NCI-H2196 (cell line): ENCODE data around the gene MLN.

ENCODE experiments used
- DNase-seq: peaks from one replicate; lab custom pipeline; 2025; ENCODE audit not compliant: unreplicated experiment; lab: John Stamatoyannopoulos, UW

MLN gene

DNA sequence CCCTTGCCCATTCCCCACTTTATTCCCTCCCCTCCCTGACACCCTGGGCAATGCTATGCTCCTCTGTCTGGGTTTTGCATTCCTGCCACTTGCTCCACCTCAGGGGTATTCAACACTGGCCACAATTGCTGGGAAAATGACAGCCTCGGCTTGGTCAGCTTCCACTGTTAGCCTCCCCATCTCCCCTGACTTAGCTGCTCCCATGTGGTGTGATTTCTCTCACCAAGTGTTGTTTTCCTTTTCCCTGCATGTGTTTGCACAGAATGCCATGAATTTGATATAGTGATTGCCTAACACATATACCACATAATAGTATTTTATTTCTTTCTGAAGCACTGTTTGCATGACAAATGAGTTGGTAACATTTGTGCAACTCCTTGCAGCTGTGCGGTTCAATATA lies 13.4 kb downstream of the MLN start:
- DNase-seq = no peak

DNA sequence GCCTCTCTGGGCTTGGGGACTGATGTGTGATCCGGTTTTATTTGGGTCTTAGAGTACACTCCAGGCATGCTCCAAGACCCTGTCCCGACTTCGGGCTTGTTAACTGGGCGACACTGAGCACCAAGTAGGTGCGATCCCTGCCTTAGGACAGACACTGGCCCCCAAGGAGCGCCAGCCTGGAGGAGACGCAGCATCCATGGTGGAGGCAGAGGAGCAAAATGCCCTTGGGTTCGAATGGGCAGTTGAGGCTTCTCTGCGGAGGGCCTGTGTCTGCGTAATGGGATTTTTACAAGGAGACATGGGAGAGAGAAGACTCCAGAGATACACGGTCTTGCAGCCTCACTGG lies 14.3 kb downstream of the MLN start:
- DNase-seq = no peak

DNA sequence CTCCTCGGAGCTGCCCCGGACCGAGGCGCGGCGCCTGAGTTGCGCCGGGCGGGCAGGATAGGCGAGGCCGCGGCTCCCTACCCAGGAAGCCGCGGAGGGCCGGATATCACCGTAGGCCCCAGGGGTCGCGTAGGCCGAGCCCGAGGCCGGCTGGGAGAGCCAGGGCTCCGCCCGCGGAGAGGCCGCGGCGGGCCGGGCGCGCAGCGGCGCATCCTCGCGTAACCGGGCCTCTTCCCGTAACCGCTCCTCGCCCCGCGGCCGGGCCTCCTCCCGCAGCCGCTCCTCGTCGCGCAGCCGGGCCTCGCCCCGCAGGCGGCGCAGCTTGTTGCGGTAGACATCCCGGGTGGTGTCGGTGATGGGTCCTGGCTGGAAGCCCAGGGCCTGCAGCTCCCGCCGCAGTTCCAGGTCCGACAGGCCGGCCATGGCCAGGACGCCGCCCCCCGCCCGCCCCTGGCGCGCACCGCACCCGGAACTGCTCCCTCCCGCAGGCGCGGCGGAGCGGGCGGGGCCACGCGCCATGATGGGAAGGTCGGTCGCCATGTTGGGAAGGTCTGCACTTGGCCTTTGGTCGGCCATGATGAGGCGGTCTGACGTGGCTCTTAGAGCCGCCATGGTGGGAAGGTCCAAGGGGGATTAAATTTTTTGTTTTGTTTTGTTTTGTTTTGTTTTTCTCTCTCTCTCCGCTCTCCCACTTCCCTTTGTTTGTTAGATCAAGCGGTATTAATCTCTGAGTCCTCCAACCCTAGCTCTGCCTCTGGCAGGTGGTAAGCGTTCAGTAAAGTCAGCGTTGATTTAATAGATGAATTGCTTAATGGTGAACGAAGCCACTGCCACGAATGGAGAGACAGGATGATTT lies 14.9 kb downstream of the MLN start, which contains the start of gene LEMD2:
LEMD2 (minus strand) TSS at position 437 of the 856 bp plus-strand sequence; CDS start at position 423, 14 bp downstream.
- DNase-seq = peak; percentile 93

DNA sequence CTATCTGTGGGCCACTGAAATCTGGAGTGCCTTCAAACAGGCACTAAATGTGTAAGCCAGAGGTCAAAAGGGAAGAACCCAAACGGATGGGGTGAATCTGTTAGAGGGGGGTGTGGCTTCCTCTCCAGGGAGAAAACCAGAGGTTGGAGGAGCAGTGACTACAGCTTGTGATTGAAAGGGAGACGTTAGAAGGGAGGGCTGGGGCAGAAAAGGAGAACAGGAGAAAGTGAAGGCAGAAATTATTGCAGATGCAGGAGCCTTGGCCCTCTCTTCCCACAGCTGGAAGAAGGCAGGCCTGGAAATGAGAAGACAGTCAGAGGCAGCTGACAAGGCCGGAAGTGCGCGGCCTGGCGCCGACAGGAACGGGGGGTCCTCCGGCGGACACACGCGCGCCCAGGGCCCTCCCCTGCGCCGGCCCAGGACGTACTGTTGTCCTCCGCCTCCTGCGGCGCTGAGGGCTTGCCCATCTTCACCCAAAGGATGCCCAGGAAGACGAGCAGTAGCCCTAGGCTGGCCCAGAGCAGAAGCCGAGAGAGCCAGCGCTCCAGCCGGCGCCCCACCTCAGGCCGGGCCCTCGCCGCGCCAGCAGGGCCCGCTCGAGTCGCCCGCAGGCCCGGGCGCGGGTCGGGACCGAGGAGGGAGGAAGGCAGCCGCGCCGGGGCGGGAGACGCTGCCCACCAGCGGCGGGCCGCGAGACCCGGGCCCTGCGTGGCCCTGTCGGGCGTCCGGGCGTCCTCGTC lies 15.7 kb downstream of the MLN start:
- peak; percentile 55 for DNase-seq

DNA sequence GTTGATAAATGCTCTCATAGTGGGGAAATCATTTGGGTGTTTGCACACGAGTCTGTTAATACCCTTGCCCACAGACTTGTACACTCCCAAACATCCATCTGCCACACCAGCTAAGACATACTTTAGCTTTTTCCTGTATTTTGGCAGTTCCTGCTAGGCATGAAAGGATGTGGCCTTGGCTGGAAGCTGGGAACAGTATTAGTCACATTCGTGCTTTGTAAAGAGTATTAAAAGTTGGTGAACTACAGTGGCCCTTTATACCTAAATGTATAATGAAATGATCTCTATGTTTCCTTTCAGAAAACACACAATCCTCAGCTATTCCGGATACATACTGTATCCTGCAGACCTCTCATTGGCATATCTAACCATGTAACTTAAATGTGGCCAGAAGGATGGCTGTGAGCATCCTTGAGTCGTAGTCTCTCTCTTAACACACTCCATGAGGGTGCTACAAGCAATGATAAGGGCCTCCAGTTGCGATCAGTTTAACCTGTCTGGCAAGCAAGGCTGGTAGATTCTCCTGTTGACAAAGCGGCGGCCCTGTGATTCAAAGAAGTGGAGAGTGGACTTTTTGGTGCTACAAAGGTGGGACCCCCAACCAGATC lies 16.4 kb downstream of the MLN start:
- peak; percentile 19 for DNase-seq

DNA sequence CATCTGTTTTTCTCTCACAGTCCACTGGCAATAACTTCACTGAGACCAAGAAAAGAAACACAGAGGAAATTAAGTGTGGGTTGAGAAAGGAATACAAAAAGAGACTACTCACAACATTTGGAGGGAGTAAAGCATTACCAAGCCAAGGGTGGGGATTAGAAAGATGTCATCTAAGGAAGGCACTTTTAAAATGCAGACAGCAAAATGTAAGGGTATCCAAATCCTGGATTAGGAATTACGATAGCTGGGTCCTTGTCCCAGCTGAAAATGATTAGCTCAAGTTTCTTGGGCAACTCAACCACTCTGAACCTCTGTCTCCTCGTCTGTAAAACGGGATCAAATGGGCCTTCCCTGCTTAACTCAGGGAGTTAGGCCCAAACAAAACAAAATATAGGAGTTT lies 17.1 kb downstream of the MLN start:
- no peak for DNase-seq

DNA sequence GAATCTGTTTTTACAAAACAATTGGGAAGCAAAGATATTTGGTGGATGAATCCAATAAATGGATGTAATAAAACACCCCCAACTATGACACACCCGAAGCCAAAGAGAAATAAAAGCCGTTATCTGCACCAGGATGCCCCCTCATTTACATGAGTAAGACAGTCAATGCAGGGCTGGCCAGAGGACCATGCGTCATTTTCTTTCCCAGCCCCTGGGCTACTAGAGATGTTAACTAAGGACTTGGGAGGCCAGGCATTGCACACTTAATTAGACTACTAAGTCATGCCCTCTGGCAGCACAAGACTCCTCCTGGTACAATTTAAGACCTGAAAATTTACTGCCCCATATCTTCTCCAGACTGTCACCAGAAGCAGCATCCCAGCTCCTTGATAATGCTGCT lies 18.0 kb downstream of the MLN start:
- DNase-seq = no peak

DNA sequence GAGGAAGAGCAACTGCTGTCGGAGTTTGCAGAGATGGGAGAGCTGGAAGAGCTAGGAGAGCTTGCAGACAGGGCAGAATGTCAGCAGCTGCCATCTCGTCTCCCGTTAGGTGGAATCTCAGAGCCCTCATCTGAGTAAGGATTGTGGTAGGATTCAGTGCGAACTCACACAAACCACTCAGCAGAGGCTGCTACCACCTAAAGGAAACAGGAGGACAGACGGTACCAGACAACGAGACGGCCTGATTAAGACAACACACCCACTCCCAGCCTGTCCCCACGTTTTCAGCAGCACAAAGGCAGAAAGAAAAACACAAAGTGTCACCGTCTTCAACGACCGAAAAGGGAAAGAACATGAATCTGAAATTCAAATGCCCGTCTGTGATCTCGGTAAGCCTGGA lies 19.0 kb downstream of the MLN start:
- DNase-seq = no peak

DNA sequence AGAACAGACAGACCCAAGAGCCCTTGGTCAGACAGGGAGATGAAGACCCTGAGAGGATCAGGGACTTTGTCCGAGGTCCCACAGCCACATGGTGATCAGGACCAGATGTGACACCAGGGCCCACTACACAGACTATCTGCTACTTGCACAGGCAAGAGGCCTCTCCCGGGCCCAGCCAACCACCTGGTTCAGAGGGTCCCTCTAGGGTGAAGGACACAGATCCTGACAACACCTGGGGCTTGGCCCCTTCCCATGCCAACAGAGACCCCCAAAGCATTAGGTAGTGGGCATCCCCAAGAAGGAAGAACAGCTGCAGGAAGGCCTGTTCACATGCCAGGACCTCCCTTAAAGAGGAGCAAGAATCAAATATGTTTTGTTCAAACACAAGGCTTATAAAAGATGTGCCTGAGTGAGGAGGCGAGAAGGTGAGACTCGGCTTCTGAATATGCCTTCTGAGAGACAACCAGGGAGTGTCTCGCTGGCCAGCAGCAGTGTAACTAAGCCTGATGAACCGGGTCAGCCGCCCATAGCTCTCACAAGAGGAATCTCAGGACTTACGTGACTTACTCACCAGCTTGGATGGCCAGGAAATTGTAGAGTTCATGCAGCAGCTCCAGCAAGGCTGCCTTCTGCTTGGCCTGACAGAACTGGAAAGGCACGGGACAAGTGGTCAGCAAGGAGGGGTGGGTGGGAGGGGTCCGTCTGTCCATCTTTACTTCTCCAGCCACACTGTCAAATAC lies 19.9 kb downstream of the MLN start:
- DNase-seq = no peak

DNA sequence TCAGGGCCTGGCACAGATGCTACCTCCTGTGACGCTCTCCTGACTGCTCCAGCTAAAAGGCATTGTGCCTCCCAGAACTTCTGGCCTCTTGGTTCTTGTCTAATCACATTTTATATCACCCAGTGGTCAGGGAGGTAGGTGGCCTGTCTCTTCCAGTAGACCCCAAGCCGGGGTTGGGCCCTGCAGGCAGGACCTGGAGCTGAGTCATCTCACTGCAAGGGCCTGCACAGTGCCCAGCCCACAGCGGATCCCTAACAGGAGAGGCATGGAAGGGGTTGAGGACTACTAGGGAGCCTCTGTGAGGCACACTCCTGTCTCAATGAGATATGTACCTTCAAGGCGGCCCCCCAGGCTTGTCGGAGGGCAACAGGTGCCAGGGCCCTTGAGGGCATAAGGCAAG lies 21.2 kb downstream of the MLN start:
- no peak for DNase-seq

DNA sequence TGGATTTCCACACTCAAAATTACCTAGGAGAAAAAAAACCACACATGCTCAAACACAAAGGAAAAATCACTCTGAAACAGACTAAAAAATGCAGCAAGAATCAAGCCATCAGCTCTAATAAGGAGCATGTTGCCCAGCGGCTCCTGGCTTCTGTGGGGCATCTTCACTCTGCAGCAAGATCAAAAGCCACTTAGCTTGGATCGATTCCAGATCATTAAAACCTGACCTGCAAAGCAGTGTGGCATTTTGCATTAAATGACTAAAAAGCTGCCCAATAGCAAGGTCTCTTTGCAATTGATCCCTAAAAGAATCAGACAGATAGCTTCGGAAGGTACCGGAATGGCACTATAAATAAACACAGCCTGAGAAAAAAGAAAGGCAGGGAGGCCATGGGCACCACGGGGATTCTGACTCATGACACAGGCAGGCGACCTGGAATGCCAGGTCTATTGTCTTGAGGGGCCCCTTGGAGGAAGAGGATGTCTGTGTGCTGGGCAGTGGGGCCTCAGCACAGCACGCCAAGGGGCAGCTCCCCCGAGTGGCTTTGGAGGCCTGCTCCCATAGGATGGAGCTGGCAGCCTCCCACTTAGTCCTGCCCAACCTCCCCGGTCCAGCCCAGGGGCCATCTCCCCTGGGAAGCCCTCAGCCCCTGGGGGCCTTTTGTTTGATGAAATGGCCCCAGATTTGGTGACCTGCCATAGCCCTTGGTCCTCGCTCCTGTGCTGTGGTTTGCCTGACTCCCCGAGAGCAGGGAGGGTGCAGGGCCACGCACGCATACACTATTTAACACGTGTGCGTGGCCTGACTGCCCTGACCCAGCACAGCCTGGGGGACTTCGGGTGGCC lies 22.4 kb downstream of the MLN start:
- DNase-seq = no peak

DNA sequence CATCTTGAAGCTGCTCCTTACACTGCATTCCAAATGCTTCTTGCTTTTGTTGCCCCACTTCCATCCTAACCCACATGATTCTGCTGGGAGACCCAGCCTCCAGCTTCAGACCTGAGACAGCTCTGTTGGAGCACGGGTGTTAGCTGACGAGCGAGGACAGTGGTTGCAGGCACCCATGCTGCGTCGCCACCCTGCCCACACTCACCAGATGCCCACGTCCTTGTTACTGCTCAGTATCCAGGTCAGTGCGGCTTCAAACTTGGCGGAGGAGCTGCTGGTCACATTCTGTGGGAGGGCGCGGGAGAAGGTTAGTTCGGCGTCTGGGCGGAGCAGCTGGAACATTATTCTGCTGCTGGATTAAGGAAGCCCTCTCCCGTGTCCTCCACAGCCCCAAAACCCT lies 23.9 kb downstream of the MLN start:
- DNase-seq = no peak

DNA sequence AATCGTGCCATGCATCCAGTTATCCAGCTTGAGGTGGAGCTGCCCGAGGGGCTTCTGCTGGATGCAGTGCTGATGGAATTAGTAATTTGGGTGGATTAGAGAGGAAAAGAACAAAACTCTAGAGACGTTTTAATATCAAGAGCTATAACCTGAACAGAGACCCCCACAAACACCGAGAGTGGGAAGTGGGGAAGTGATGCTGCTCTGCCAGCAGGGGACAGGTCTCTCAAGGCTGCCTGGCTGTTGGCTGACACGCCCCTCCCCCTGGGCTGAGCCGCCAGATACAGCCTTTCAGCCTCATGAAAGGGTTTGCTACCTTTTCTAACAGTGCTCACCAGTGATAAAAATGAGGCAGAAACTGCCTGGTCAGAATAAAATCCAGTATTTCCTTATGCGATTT lies 24.5 kb downstream of the MLN start:
- no peak for DNase-seq

DNA sequence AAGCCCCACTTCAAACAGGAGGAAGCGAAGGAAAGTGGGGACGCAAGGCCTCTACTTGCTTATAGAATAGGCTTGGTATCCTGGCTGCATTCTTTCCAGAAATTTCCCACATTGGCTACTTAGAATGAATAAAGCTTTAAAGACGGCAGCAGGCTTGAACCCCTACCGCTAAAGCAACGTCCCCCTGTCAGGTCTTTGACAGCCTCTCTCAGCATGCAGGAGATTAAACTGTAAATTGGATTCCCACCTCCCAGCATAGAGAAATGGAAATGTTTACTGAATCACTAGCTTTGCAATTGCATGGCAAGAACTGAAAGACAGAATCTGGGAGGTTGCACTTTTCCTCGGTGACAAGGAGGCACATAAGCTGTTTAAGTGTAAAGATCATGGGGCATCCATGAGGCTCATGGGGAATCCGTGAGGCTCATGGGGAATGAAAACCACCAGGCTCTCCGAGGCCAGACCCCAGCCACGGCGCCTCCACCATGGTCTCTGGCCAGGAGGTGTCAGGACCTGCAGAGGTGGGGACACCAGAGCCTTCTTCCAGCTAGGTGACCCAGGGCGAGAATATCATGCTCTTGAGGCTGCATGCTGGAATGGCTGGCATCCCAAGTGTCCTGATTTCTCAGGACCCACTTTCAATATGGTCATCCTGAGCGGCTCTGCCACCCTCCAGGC lies 25.2 kb downstream of the MLN start:
- no peak for DNase-seq

DNA sequence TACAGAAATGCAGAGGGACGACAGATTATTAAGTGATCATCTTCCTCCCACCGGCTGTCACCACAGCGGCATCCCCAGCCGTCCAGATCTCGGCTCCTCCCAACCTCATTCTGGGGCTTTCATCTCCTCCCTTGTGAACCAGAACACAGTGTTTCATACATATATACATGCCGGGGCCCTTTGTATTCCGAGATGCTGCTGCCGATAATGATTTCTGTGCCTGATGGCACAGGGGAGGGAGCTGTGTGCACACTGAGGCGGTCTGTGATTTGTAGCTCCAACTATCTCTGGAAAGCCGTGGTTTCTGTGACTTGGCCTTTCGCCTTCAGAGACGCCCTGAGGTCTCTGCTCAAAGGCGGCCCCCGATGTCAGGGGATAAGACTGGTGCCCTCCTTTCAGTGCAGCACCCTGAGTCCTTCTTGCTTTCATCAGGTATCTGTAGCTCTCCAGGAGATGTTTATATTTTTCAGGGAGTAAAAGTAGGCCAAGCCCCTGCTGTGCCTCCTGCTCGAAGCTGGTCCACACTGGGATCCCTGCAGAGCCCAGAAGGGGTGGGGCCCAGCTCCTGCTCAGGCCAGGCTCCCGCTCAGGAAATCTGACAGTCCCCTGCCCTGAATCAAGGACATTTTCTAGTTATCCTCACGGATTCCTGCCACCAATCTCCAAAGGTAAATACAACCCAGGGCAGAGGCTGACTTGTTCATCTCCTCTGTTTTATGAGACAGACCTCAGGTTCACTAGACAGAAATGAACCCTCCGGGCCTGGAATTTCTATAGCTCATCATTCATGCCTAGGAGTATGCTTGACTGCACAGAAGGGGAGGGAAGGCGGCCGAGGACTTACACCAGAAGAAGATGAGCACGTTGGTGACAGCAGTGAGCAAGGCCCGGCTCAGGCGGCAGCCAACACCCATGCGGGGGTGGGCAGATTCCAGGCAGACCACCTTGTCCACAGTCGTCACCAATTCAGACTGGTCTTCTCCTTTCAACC lies 26.1 kb downstream of the MLN start:
- DNase-seq = no peak

DNA sequence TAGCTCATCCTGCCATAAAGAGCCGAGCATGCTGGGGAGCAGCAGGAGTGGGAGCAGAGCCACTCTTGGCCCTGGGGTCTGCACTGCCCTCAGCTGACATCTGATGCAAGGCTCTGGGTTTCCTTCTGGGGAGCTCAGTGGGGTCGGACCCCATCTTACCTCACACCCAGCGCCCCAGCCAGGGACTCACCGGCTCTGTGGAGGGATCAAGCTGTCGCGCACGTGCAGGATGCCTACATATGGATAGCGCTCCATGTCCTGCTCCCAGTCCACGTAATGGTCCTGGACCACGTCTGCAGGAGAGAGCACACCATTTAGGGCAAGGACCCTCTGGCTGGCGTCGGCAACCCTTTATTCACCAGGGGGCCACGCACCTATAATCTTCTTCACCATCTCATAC lies 27.0 kb downstream of the MLN start:
- no peak for DNase-seq

DNA sequence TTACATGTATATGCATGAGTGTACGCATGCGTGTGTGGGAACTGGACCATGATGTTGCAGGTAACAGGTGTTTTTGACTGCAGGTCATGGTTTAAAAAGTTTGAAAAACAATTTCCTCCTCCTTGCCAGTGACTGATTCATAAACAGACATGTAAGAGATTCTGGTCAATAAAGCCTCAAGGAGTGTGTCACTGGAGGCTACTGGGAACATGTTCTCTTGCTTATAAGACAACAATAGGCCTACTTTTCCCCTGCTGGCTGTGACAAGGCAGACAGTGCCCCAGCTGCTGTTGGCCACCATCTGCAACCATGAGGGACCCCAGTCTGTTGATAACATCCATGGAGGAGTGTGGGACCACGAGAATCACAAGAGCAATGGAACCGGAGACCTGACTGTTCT lies 27.6 kb downstream of the MLN start:
- no peak for DNase-seq

DNA sequence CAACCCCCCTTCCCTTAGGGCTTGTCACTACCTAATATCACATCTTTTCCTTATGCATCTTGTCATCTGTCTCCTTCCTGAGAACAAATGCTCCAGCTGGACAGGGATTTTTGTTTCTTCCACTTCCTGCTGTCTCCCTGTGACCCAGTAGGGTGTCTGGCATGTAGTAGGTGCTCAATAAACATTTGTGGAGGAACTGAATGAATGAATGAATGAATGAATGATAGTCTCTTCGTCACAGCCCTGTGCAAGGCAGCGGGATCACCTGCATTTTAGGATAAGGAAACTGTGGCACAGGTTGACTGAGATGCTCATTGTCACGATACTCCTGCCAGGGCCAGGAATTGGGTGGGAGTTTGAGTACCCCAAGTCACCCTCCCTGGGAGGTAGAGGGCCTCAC lies 29.0 kb downstream of the MLN start:
- DNase-seq = no peak
